ENCODE results near the gene KIF21B.

The KIF21B gene

DNA sequence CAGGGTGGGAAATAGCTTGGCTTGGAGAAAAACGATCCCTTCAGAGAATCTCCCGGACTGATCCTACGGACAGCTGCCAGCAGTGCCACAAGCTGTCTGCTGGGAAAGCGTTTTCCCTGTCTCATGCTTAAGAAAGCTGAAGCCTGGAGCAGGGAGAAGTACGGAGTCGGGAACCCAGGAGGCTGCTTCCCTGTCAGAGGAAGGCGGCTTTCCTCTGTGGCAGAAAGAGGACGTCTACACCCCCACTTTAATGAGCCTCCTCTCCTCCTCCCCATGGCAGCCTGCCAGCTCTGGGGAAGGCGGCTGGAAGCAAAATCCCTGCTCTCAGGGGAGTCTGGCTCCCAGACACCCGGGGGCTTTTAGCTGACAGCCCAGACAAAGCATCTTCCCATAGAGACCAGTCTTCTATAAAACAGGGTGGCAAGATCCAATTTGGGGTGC is 7.3 kb downstream of the KIF21B start:
- Mint-ChIP-seq H3K27ac (peak overlapping the region; percentile 64), H3K27me3 (no peaks in the 10 kb centered on the region), H3K4me3 (no peak overlapping the region), H3K4me1 (peaks cover 85% of the 10 kb centered on the region), H3K36me3 (no peaks in the 10 kb centered on the region), H3K9me3 (no peaks in the 10 kb centered on the region)
- ATAC-seq, result no peak

DNA sequence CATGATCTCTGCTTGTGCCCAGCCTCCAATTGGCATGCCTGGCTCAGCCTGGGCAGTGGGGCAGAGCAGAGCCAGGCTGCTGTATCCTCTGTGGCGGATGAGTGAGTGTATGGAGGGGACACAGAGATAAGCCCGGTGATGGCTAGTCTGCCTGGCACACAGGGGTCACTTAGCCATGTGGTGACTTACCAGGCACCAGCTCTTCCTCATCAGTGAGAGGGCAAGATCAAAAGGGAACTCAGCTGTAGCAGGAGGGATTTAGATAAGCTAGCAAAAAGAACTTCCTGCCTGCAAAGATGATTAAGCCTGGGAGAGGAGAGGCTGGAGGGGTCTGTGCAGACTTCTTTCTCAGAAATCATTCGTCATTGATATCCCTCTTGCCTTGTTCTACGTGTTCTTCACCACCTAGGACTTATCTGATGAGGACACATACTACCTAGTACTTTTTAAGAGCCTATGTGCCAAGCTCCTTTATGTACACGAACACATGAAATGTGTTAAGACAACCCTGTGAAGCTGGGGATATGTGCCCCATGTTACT is 7.9 kb downstream of the KIF21B start:
- ATAC-seq, result no peak
- H3K9me3 Mint-ChIP-seq, result no peaks in the 10 kb centered on the region
- H3K27ac Mint-ChIP-seq, result peak overlapping the region; percentile 62
- H3K4me3 Mint-ChIP-seq, result no peak overlapping the region
- H3K4me1 Mint-ChIP-seq, result peaks cover 81% of the 10 kb centered on the region
- H3K27me3 Mint-ChIP-seq, result no peaks in the 10 kb centered on the region
- H3K36me3 Mint-ChIP-seq, result no peaks in the 10 kb centered on the region

DNA sequence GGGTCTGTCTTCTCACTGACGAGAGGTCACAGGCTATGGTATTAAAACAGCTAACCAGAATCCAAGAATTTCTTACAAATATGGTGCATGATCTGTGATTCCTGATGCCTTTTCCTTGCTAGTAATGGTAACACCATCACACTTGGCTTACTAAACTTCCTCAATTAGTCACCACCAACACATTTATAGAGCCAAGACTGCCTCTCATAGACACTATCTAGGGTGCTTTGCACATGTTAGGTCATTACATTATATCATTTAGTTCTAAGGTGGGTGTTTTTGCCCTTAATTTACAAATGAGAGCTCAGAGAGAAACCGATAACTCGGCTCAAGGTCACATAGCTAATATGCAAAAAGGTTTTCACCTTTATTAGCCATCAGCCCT is 8.7 kb downstream of the KIF21B start:
- Mint-ChIP-seq H3K4me1 (peaks cover 72% of the 10 kb centered on the region), H3K27me3 (no peaks in the 10 kb centered on the region), H3K27ac (peak overlapping the region; percentile 62), H3K36me3 (no peaks in the 10 kb centered on the region), H3K4me3 (no peak overlapping the region), H3K9me3 (no peaks in the 10 kb centered on the region)
- ATAC-seq, result no peak

DNA sequence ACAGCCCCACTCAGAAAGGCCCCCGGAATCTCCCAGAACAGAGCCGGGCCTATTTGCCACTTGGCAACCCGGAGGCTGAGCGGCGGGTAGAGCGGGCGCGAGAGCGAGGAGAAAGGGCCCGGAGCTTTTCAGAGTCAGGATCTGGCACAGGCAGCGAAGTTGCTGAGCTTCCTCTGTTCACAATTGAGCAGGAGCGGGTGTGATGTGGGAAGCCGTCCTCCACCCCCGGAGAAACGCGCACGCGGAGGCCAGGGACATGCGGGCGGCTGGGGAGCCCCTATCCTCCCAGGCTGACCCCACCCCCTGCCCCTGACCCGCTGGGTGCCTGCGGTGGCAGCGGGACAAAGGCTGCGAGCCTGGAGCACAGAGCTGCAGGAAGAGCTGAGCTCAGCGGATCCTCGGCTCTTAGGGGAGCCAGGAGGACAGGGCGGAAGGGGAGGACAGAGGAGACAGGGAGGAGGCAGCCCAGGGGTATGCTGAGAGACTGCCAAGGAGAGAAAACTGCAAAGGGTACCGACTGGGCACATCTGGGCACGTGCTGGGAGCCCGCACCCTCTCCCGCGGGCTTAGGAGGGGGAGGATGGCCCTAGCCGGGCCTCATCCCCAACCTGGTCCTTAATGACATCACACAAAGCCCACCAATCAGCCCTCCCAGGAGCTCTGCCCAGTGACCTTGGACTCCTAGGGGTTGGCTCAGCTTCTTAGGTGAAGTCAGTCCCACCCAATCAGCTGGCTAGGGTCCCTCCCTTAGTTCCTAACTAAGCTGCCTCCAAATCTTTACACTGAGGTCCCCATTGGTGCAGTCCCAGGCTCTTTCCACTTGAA is 9.3 kb downstream of the KIF21B start:
- Mint-ChIP-seq H3K4me3 (no peak overlapping the region), H3K36me3 (no peaks in the 10 kb centered on the region)

DNA sequence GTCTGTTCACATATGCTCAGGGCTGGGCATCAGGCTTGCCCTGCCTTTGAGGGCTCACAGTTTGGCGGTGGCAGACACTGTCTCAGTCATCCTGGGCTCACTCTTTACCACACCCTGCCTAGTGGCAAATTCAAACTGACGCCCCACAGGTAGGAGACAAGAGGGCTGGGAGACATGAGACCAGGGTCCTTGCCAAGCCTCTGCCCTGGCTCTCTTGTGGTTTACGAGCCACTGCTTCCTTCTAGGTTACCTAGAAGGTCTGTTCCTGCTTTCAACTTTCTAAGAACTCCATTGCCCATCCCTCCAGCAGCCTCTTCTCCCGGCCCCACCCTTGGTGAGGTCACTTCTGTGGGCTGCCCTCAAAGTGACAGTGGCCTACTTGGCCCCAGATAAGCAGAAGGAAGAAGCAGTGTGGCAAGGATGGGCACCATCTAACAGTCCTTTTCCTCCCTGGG is 10.5 kb downstream of the KIF21B start:
- Mint-ChIP-seq H3K27ac (no peak overlapping the region), H3K27me3 (no peaks in the 10 kb centered on the region), H3K4me1 (peaks cover 57% of the 10 kb centered on the region), H3K36me3 (no peaks in the 10 kb centered on the region), H3K4me3 (no peak overlapping the region), H3K9me3 (no peaks in the 10 kb centered on the region)
- ATAC-seq, result no peak

More for the DNA sequence above, 9.3 kb downstream of the KIF21B start:
- Mint-ChIP-seq H3K4me1 (peaks cover 66% of the 10 kb centered on the region), H3K9me3 (no peaks in the 10 kb centered on the region), H3K27ac (peak overlapping the region; percentile 62), H3K27me3 (no peaks in the 10 kb centered on the region)
- no peak for ATAC-seq

DNA sequence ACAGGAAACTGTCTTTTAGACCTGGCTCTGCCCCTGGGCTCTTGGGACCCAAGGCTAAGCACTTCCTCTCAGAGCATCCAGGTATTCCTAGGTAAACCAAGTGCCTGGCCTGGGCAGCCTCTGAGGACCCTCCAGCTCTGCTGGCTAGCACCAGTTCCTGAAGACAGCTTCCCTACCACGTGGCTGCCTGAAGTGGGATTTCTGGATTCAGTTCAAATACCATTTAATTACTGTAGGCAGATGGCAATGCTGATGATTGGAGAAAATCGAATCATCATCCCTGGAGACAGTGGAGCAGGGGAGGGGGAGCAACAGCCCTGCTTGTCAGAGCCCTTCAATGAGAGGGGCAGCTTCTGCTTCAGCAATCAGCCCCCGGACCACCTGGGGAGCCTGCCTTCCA is 11.9 kb downstream of the KIF21B start:
- no peaks in the 10 kb centered on the region for H3K27me3 Mint-ChIP-seq
- H3K4me3 Mint-ChIP-seq, result no peak overlapping the region
- H3K27ac Mint-ChIP-seq, result peak overlapping the region; percentile 8
- ATAC-seq, result no peak
- no peaks in the 10 kb centered on the region for H3K9me3 Mint-ChIP-seq
- no peaks in the 10 kb centered on the region for H3K36me3 Mint-ChIP-seq
- H3K4me1 Mint-ChIP-seq, result peaks cover 43% of the 10 kb centered on the region

DNA sequence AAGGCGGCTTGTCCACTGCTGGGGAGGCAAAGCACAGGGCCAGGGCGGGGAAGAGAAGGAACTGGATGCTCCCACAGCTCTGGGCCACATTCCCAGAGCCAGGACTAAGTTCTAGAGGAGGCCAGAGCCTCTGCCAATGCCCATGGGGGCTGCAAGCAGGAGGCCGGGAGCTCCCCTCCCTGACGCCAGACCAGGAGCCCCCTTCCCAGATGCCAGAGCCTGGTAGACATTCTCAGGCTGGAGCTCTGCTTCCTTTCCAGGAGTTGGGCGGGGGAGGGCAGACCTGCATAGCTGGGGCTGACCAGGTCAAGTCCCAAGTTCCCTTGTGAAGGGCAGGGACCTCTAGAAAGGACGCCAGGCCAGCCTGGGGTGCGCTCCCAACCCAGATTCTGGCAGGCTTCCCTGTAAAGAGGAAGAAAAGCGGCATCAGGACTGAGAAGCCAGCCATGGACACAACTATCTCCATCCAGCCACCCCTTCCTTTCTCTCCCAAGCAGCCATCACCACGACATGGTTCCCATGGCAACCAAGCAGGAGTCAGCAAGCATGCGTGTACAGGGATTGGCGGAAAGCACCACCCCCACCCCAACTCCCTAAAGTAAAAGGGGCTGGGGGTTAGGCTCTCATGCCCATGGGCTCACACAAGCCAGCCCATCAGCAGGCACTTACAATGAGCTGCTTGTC is 13.4 kb downstream of the KIF21B start:
- H3K9me3 Mint-ChIP-seq, result no peaks in the 10 kb centered on the region
- no peak overlapping the region for H3K4me3 Mint-ChIP-seq
- peaks cover 5% of the 10 kb centered on the region for H3K36me3 Mint-ChIP-seq
- H3K27ac Mint-ChIP-seq, result no peak overlapping the region
- H3K27me3 Mint-ChIP-seq, result no peaks in the 10 kb centered on the region
- H3K4me1 Mint-ChIP-seq, result peaks cover 28% of the 10 kb centered on the region
- ATAC-seq, result no peak

DNA sequence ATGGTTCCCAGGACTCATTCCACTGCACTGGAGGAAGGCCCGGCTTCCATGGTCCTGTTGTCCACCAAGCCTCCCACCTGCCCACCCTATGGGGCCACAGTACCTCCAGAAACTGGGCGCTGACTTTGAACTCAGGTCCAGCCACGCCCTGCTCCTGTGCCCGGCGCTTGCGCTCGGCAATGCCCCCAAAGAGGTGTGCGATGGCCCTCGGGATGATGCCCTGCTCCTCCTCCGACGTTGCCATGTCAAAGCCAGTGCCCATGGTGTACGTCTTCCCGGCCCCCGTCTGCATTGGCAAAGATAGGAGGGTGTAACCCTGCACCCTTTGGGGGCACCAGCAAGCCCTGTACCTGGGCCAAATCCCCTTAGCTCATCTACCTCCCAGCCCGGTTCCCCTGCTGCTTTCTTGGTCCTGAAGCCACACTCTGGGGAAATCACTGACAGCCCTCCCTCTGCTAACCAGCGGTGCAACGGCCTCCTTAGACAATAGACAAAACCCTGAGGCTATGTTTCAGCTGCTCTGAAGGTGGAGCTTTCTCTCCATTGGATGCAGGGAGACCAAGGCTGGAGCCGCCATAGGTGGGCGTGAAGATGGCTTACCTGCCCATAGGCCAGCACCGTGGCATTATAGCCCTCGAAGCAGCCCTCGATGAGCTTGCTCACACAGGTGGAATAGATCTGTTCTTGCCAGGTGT is 14.7 kb downstream of the KIF21B start:
- no peak overlapping the region for H3K27ac Mint-ChIP-seq
- ATAC-seq, result no peak

DNA sequence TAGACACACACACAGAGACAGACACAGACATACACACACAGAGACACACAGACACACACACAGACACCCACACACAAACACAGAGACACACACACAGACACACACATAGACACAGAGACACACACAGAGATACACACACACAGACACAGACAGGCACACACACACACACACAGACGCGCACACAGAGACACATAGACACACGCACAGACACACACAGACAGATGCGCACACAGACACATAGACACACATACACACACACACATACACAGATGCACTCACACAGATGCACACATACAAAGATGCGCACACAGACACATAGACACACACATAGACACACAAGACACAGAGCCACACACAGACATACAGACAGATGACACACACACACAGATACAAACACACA is 16.0 kb downstream of the KIF21B start:
- no peak overlapping the region for H3K4me3 Mint-ChIP-seq
- H3K36me3 Mint-ChIP-seq, result peaks cover 14% of the 10 kb centered on the region
- no peak overlapping the region for H3K27ac Mint-ChIP-seq
- ATAC-seq, result no peak
- H3K27me3 Mint-ChIP-seq, result no peaks in the 10 kb centered on the region
- H3K9me3 Mint-ChIP-seq, result no peaks in the 10 kb centered on the region
- H3K4me1 Mint-ChIP-seq, result peaks cover 11% of the 10 kb centered on the region

More for the DNA sequence above, 14.7 kb downstream of the KIF21B start:
- H3K4me3 Mint-ChIP-seq, result no peak overlapping the region
- no peaks in the 10 kb centered on the region for H3K27me3 Mint-ChIP-seq
- peaks cover 5% of the 10 kb centered on the region for H3K36me3 Mint-ChIP-seq
- H3K4me1 Mint-ChIP-seq, result peaks cover 24% of the 10 kb centered on the region
- H3K9me3 Mint-ChIP-seq, result no peaks in the 10 kb centered on the region

DNA sequence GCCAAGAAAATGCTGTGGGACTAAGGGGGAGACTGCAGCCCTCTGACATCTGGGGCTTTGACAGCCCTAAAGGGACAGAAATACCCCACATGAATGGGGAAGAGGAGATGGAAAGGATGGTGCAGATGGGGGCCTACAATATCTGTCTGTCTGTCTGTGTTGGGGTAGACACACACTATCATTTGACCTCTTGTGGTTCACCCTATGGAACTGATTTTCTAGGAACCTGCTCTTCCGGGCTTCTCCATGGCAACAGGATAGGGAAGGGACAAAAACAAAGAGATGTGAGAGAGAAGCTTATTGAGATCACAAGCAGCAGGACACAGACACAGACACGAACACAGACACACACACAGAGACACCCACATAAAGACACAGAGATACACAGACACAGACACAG is 17.1 kb downstream of the KIF21B start:
- H3K27ac Mint-ChIP-seq, result no peak overlapping the region
- ATAC-seq, result no peak
- H3K36me3 Mint-ChIP-seq, result peaks cover 18% of the 10 kb centered on the region
- no peaks in the 10 kb centered on the region for H3K9me3 Mint-ChIP-seq
- H3K27me3 Mint-ChIP-seq, result no peaks in the 10 kb centered on the region
- peaks cover 4% of the 10 kb centered on the region for H3K4me1 Mint-ChIP-seq
- no peak overlapping the region for H3K4me3 Mint-ChIP-seq

DNA sequence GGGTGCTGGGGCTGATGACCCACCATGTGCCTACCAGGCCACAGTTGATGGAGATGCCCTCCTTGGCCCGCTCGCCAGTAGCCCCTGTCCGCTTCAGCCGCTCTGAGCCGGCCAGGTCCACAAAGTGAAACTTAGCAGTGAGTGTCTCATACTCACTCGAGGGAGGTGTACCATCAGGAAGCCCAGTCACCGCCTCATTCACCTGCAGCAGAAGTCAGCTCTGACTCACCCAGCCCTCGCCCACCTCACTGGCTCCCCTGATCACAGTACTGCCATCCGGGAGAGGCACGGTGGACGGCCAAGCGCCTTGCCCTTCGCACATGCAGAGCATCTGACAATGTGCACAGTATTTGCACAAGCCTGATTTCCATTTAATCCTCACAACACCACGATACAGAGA is 18.8 kb downstream of the KIF21B start:
- no peaks in the 10 kb centered on the region for H3K4me1 Mint-ChIP-seq

DNA sequence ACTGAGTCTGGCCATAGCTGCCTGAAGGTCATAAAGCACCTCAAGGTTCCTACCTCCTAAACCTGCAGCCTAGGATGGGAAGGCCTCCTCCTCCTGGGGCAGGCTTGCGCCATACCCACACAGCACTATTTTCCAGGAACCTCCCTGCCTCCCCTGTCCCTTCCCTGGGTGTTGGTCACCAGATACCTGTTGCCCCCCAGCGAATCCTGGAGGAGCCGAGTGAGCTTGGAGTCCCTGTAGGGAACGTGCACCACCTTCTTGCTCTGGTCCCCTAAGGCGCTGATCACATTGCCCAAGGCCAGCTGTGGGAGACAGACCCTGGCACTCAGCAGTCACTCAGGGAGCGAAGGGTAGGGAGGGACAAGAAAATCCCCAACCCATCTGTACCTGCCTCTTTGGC is 19.4 kb downstream of the KIF21B start:
- ATAC-seq, result no peak
- H3K9me3 Mint-ChIP-seq, result no peaks in the 10 kb centered on the region
- H3K27me3 Mint-ChIP-seq, result no peaks in the 10 kb centered on the region
- peaks cover 34% of the 10 kb centered on the region for H3K36me3 Mint-ChIP-seq
- H3K4me3 Mint-ChIP-seq, result no peak overlapping the region
- H3K4me1 Mint-ChIP-seq, result no peaks in the 10 kb centered on the region
- no peak overlapping the region for H3K27ac Mint-ChIP-seq

More for the DNA sequence above, 18.8 kb downstream of the KIF21B start:
- Mint-ChIP-seq H3K4me3 (no peak overlapping the region), H3K27ac (no peak overlapping the region), H3K27me3 (no peaks in the 10 kb centered on the region), H3K36me3 (peaks cover 28% of the 10 kb centered on the region), H3K9me3 (no peaks in the 10 kb centered on the region)
- no peak for ATAC-seq

DNA sequence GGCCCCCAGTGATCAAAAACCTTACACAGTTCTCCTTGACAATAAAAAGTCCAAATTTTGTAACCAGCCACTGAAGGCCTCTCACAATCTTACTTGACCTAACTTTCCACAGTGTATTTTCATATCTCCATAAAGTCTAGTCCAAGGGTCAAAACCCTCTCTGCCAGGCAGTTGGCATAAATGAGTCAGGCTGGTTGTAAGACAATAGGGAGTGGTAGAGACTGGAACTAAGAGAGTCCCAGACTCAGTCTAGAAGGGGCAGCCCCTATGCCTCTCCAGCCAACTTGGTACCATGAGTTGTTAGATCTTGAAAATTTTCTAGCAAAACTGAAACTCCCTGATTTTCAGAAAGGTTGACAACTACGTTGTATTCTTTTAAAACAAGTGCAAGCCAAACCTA is 21.0 kb downstream of the KIF21B start:
- H3K27ac Mint-ChIP-seq, result no peak overlapping the region
- H3K36me3 Mint-ChIP-seq, result peaks cover 46% of the 10 kb centered on the region
- no peaks in the 10 kb centered on the region for H3K9me3 Mint-ChIP-seq
- no peaks in the 10 kb centered on the region for H3K4me1 Mint-ChIP-seq
- no peak for ATAC-seq
- no peaks in the 10 kb centered on the region for H3K27me3 Mint-ChIP-seq
- H3K4me3 Mint-ChIP-seq, result no peak overlapping the region

DNA sequence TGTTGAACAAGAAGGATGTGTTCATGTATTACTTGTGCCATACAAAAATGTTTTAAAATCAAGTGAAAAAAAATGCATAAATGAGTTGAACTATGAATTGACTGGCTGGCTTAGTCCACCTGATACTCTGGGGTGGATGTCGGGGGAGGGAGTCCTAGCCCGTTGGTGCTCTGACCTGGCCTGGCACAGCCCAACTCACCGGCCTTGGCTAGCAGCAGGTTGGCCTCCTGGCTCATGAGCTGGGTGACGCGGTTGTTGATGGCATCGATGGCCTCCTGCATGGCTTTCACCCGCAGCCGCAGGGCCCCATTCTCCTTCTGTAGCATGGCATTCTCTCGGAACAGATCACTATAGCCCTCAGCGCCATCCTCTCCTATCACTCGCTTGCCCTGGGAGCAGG is 21.6 kb downstream of the KIF21B start:
- H3K27me3 Mint-ChIP-seq, result no peaks in the 10 kb centered on the region
- H3K27ac Mint-ChIP-seq, result no peak overlapping the region
- no peak overlapping the region for H3K4me3 Mint-ChIP-seq
- H3K9me3 Mint-ChIP-seq, result no peaks in the 10 kb centered on the region
- peaks cover 51% of the 10 kb centered on the region for H3K36me3 Mint-ChIP-seq
- H3K4me1 Mint-ChIP-seq, result no peaks in the 10 kb centered on the region
- ATAC-seq, result no peak

DNA sequence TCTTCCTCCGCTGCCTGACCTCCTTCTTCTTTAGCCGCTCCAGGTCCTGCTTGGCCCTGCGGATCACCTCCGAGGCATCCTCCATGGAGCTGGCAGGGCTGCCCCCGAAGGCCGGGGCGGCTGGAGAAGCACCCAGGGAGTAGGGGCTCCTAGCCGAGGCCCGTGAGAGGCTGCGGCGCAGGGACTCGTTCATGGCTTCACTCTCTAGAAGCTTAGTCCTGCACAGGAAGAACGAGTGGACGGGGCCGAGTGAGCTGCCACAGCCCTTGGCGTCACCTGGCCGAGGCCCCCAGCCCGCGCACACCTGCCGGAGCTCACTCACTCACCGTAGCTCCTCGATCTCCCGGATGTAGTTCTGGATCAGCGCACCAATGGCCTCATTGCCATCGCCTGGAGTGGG is 23.1 kb downstream of the KIF21B start:
- Mint-ChIP-seq H3K4me3 (no peak overlapping the region), H3K9me3 (no peaks in the 10 kb centered on the region), H3K36me3 (peaks cover 57% of the 10 kb centered on the region), H3K27me3 (no peaks in the 10 kb centered on the region), H3K27ac (no peak overlapping the region), H3K4me1 (no peaks in the 10 kb centered on the region)
- no peak for ATAC-seq

Measured in stimulated activated memory B cell treated with anti-CD40 and anti-IgM and Interleukin-4, amounts not matched to agents 10 μg/mL and 1 μg/mL and 100 μg/mL, for 72 hours (primary cell).